Stimulated activated CD8-positive, alpha-beta memory T cell treated with anti-CD3 and anti-CD28 coated beads, Interleukin-7, amount 100 ng/mL, for 4 hours (primary cell): ENCODE data around the gene TSPAN9.

Source experiments
- DNase-seq, 2 donors: peaks; one replicate each; pipeline ENCODE4 v3.0.0-alpha.2; 2020; ENCODE audit warnings: low read depth in 2 of 2

Gene TSPAN9

DNA sequence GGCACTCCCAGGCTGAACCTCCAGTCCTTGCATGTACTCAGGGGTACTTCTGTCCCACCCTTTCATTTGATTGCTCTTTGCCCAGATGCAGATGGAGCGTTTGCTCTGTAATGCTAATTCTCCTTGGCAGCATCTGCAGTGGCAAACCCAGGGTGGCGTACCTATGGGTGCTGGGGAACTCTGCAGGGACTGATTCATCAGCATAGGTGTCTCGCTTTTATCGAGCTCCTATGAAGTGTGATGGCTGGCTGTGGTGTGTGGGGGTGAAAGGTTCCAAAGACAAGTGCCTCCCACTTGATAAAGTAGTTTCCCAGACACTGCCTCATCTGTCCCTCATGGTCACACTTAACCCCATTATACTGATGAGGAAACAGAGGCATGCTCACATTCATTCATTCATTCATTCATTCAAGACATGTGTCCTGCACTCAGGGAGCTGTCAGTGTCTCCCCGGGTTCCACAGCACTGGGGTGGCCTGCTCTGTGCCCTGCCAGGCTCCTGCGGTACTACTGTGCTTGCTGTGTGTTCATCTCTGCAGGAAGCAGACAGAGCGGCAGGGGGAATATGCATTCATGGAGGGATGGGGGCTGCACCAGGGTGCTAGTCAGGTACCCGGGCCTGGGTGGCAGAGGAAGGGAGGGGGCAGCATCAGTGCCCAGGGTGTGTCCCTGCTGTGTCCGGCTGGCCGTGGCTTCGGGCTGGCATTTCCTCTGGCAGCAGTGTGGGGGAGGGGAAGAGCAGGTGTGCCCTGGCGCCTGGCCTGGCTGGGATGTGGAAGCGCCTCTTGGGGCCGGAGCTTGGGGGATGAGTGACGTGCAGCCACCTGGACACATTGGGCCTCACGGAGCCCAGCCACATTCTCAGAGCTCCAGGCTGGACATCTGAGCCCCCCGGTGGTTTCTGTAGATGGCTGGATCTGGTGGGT, 110.9 kb downstream of the TSPAN9 start:
- no peak for DNase-seq

DNA sequence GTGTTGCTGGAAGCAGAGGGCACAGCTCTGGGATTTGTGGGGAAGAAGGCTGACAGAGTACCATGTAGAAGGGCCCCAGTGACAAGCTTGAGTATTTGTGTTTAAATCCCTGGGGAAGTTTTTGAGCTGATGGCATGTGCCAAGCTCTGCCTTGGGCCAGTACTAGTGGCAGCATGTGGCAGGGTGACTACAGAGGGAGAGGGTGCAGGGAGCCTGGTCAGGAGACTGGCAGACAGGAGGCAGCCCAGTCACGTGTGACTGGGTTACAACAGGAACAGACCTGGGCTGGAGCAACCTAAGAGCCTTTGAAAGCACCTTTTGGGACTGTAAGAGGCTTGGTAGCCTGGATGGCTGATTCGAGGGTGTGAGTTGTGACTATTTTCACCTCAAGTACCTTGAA, 112.1 kb downstream of the TSPAN9 start:
- no peak for DNase-seq

DNA sequence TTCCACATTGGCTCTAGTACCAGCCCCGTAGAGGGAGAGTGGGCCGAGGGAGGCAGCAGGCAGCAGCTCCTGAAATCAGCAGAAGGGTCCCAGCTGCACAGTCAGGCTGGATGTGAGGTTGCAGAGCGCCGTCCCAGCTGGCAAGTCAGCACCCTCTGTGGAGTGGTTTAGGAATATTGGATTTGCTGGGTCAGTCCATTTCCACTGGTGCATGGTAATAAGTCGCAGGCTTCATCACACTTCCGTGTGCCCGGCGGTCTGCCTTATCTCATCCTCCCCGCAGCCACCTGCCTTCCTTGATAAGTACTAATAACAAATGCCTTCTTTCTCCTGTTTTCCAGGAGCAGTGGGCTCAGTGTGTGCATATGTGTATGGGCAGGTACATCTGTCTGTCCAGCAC, 112.9 kb downstream of the TSPAN9 start:
- DNase-seq = no peak

DNA sequence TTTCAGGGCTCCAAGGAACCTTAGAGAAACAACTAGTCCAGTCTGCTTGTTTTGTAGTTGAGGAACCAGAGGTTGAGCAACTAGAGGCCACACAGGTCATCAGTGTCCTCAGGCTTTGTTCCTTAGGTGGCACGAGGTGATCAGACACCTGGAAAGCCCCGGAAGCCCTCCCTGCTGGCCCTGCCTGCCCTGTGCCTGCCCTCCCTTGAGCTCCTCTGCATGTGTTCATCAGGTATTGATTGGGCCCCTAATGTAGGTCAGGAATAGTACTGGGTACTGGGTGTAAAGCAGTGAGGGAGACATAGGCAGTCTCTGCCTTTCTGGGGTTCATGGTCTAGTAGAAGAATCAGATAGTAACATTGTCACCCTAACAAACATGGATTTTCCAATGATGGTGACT, 114.3 kb downstream of the TSPAN9 start:
- no peak for DNase-seq

DNA sequence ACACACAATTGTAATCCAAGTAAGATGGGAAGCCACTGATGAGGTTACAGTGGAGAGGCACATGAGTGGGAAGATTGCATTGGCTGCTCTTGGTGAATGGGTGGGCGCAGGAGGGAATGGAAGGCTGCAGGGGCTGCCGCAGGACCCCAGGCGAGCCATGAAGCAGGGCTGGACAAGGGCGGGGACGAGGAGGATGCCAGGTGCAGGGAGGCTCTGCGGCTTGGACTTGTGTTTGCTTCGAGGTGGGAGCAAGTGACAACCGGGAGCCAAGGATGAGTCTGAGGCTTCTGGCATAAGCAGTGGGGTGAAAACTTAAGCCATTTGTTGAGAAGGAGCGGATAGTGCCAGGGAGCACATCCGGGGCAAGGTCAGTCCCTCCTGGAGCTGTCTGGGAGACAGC, 115.0 kb downstream of the TSPAN9 start:
- DNase-seq = no peak

DNA sequence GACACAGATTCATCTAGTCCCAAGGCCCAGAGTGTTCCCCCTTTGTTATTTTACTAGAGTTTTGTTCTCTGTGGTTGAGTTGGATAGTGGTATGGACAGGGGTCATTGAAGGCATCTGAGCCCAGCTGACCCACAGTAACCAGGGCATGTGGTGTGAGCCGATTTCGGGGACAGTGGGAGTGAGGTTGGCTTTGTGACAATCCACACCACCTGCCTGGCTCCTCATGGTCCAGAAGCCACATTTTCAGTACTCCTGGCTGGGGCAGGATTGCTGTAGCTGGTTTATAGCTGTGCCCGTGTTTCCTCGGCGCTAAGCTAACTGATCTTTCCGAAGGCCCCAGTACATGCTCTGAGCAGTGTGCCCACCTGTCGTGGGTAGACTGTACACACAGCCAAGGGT, 116.0 kb downstream of the TSPAN9 start:
- DNase-seq = no peak

DNA sequence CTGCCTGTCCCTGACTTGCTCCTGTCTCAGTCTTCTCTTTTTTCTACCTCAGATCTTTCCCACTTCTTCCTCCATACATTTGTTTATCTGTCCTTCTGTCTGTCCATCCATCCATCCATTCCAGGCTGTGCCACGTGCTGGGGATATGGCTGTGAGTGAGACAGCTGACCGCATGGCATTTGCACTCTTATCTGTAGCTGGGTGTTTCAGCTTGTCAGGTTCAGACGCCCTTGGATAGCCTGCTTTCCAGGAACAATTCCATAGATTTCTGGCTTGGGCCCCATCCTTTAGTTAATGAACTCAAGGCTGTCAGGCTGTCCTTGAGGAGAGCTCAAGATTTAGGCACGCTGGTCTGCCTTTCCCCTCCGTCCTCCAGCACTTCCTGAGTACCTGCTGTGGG, 116.6 kb downstream of the TSPAN9 start:
- DNase-seq = no peak

DNA sequence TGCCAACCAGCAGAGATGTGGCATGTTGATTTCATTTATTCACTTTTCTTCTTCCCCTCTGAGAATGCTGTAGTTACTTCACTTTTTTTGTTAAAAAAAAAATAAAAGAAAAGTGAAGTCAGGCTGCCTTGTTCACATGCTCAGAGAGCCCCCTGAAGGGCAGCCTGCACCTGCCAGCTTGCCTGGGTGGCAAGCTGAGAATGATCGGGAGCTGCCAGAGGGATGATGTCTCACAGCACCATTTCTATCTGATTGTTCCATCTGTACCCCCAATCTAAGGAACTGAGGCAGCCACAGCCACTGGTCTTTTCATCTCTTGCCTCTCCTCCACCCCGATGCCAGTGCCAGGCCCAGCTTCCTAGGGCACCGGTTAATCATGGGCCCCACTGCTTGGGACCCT, 118.2 kb downstream of the TSPAN9 start:
- no peak for DNase-seq

DNA sequence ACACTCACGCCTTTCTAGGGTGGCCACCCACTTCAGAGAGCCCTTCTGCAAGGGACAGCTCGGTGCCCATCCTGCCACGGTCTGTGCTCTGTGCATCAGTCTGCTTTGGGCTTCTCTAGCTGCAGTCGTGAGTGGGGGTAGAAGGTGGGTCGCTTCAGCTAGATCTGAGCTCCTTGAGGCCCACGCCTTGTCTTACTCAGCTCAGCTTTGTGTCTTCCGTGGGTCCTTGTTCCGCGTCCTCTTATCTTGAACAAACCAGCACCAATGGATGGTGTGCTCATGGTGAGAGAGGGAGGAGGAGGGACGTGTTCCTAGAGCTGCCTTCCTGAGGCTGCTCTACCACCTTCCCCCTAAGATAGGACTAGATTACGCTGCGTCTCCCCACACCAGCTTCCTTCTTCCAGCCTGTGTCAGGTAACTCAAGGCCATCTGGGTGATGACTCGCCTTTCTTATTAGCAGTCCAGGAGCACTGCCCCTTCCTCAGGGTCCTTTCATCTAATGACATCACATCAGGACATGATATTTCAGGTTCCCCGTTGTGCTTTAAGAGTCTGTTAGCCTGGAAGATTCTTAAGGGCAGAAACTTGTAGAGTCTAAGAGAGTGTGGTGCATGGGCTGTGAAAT, 118.8 kb downstream of the TSPAN9 start:
- no peak for DNase-seq

DNA sequence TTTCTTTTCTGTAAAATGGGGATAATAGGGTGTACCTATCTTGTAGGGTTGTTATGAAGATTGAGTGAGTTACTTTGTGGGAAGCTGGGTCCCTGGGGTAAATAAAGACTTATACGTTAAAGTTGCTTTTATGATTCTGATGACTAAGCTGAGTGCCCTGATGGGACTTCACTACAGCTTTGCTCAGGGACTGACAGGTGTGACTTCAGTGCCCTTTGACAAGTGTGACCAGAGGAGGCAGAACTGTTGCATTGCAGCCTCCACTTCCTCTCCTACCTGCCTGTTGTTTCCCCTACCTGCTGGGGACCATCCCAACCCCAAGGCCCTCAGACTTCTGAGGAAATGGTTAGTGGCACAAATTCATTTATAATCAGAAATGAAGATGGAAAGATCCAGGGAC, 119.3 kb downstream of the TSPAN9 start:
- DNase-seq = no peak

DNA sequence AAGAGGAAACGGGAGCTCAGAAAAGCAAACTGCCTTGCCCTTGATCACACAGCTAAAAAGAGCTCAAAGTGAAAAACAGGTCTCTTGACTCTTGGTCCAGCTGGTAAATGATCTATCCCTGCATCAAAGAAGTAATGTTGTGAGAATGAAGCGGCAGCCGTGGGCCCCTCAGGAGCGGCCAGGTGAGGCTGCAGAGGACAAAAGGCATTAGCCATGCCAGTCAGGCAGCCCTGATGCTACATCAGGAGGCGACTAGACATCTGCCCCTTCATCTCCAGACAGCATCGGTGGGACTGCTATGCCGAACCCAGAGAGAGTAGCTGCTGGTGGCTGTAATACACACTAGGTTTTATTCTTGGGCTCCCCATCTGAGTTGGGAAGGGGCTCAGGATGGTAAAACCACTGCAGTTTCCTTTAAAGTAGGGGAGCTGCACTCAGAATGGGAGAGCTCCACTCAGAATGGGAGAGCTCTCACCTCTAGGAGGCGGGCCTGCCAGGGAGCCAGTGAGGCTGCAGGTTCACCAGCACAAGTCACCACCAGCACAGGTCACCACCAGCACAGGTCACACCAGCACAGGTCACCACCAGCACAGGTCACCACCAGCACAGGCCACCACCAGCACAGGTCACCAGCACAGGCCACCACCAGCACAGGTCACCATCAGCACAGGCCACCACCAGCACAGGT, 120.1 kb downstream of the TSPAN9 start:
- DNase-seq = no peak

DNA sequence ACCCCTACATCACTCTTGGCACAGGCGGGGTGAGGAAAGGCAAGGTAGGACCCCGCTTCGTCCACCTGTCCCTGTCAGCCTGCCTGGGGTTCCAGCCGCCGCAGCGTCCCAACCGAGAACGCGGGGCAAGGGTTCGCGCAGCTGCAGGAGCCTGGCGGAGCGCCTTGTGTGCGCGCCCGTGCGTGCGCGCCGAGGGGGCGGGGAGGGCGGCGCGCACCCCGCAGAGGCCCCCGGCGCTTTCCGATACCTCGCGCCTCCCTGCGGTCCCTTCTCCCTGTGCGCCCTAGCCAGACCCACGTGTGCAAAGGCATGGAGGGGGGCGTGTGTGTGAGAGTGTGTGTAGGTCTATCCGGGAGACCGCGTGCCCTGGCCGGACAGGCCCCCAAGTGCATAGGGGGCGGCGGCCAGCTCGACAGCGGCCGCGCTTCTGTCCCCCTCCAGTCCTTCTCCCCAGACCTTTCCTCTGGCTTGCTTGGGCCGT, 122.4 kb downstream of the TSPAN9 start:
- no peak for DNase-seq

DNA sequence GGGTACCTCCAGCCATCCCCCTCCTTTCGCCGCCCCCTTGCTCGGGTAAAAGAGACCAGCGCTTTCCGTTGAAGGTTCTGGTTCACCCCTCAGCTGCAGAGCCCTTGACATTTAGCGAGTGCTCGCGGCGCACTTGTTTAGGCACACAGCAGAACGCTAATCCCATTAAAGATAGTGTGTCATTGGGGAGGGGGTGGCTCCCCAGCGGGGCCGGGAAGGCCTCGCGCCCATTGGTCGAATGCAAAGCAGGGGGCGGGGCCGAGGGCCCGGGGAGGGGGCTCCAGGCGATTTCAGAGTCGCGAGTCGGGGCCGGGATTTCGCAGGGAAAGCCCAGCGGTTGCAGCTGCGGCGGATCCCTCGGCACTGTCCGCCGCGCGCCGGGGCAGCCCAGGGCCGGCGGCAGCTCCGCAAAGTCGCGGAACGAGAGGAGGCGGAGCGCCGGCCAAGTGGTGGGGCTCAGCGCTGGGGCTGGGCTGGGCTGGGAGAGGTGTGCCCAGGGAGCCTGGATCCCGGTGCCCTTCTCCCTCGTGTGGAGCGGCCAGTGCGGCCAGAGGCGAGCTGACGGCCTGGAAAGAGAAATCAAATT, 122.9 kb downstream of the TSPAN9 start:
- DNase-seq = no peak

DNA sequence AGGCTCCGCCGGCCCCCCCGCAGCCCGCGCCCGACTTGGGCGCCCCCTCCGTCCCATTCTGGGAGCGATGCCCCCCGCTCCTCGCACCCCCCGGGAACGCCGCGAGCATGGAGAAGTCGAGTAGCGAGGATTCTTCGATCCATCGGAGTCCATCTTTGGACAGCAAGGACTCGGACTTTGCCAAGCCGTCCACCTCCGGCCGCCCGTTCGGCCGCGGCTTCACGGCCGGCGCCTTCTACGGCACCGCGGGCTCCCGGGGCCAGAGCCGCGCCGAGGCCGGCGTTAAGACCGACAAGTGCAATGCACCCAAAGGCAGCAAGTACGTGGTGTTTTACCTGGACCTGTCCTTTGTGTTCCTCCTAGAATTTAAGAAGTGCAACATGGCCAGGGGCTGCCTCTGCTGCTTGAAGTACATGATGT, 123.6 kb downstream of the TSPAN9 start:
- DNase-seq = no peak

DNA sequence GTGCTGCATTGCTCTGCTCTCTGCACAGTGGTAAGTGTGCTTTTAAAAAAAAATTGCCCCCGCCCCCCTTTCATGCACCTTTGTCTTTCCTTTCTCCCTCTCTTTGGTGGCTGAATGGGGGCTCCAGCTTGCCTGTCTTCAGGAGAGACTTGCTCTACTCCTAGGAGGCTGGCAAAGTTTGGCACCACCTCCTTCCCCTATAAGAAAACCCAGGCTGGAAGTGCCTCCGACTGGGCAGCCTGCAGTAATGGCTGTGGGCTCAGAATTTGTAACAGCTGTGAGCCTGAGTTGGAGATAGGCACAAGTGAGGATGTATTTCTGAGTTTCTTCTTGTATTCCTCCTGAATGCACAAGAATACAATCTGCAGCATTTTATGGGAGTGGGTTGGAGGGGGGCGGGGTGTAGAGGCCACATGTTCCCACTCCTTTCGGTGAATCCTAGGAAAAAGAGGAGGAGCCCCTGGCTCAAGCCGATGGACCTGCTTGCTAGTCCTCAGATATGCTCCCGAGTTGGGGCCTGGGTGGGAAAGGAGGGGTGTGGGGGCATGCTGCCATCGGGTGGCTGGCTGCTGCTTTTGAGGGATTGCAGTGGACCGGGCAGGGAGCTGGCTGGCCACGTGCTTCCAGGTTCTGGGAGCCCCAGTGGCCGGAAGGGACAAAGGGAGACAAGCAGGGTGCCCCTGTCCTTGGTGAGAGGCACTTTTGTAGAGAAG, 124.3 kb downstream of the TSPAN9 start:
- DNase-seq = no peak

DNA sequence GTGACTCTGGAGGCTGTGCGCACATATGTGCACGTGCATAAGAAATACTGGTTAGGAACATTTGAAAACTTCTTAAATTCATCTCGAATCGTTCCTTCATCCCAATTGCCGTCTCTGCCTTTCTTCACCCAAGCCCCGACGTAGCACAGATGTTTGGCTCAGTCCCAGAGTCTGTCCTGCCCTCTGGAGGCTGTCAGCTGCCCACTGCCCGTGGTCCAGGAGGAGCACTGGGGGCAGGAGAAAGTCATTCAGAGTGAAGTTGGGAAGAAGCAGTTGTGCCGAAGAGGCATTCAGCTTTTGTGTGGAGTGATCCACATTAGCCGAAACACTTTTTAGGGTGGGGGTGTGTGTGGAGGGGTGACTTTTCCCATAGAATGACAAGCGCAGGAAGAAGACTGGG, 124.9 kb downstream of the TSPAN9 start:
- DNase-seq = no peak

DNA sequence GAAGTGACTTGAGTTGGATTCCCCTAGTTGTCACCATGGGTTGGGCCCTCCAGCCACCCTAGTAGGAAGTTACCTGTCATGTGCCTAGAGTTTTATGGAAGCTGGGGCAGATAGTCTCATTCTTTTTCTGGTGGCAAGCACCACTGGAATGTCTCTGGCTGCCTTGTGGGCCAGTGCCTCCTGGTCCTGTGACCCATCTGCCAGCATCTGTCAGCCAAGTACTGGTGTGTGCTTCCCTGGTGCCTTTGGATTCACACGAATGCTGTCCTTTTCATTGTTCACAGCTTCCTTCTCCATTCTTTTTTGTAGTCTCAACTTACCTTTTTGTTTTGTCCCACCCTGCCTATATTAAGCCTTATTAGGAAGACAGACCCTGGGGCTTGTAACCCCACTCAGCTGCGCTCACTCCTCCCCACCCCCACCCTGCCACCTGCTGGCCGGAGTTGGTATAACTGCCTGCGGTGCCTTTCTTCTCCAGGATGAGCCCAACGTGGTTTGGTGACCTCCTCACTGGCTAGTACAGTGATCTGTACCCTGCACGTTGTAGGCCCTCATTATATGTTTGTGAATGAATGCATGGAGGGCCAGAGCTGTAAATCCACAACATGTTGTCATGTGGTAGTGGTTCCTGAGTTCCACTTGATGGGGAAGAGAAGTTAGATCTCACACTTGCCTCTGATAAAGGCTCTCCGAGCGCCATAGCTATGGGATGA, 125.7 kb downstream of the TSPAN9 start:
- no peak for DNase-seq

DNA sequence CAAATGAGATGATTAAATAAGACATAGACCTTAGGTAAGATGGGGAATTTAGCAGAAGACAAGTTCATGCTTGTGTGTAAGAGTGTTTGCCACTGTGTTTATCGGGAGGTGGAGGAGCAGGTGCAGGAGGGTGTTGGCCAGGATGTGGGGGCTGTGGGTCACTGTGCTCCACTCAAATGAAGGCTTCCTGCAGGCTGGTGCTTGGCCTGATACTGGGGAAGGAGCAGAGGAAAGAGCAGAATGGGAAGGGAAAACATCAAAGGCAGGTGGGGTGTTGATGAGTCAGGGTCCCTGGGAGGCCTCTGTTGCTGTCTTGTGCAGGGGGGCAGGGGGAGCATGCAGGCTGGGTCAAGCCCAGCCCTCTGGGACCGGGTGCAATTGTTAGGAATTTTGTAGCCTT, 126.5 kb downstream of the TSPAN9 start:
- DNase-seq = no peak

DNA sequence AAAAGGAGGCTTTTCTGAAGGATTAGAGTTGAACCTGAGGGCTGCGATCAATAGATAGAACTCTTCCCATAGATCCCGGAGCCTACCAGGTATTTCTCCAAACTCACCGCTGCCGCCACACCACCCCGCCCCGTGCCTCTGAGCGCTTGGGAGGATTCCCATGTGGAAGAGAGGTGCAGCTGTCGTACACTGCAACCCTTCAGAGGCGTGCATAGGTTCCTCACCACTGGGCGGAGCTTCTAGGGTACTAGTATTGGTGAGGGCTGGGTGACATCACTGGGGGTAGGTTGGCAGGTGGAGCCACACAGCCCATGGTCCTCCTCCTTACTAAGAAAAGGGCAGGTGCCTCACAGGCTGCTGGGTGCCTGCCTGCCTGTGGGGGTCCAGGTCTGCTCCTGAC, 127.0 kb downstream of the TSPAN9 start:
- DNase-seq = no peak

DNA sequence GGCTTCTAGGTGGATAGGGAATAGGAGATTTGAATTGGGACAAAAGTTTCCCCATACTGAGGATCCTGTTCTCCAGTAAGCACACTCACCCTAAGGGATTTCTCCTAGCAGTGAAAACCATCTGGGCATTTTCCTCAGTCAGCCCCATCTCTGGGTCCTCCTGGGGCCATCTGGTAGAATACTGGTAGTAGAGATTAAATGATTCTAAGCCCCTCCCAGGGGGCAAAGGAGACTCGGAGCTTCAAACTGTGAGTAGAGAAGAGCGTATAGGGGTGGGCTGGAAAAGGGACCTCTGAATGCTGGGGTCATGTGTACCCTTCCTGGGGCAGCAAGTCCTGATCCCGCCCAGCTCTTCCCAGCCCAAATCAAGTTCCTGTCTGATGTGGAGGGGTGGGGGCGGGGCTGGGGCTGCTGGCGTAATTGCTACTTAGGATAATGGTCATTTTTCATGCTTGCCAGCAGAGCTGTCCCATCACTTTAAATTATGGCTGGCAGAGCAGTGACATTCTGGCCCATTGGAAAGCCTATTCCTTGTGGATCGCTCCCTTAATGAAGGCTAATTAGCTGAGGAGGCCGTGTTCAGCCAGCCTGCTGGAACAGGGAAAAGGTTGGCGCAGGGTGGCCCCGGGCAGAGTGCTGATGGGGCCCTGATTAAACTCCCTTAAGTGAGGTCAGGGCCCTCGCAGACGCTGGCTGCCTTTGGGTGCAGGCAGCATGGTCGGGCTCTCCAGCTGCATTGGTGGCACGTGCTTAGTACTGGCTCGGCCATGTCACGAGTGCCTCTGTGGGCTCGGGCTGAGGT, 127.8 kb downstream of the TSPAN9 start:
- no peak for DNase-seq
